K562 (cell line): Measurements from ENCODE around the gene FEM1B. TPM values are rescaled to one million over a fixed set of nuclear protein-coding genes. Genes with fewer than 3 reads are reported as not detected.

Source experiments
- ADNP ChIP-seq: fragments of 200-800 bp; sonication (Bioruptor generic); IDR thresholded peaks from 2 replicates; pipeline ENCODE4 v1.6.1; 2016; ENCODE audit warnings: missing genetic modification characterization, missing compliant biosample characterization
- GTF2E2 ChIP-seq: fragments of 200-800 bp; sonication (Bioruptor generic); IDR thresholded peaks from 2 replicates; pipeline ENCODE4 v1.6.1; 2016; ENCODE audit warnings: missing genetic modification characterization, missing compliant biosample characterization
- KLF1 ChIP-seq: fragments of 450-650 bp; IDR thresholded peaks from 2 replicates; pipeline ENCODE4 v1.6.1; 2016; ENCODE audit warnings: missing genetic modification characterization, missing compliant biosample characterization
- SIN3A ChIP-seq, 2 experiments: fragments of 150-350 bp in 1 of 2; IDR thresholded peaks; 2 replicates each; pipeline ENCODE4 v1.6.1; 2011 to 2016; ENCODE audit warnings: borderline replicate concordance in 2 of 2, low read depth in 2 of 2, low read length in 2 of 2, mild to moderate bottlenecking in 2 of 2, moderate library complexity in 2 of 2; ENCODE audit not compliant: control insufficient read depth in 1 of 2
- ZNF197 ChIP-seq: fragments of 200-800 bp; sonication (Bioruptor generic); IDR thresholded peaks from 2 replicates; pipeline ENCODE4 v1.6.1; 2016; ENCODE audit warnings: low read depth, missing genetic modification characterization, missing compliant biosample characterization
- polyA plus RNA-seq, 8 experiments: library from polyadenylated mRNA; depleted of rRNA in 4 of 8; stranded (reverse) in 5 of 8; unstranded in 3 of 8; fragments of >200 nt; fragmentation: Nextera tagmentation in 2 of 8; fragmentation: Illumina TruSeq in 1 of 8; extraction: Ambion mirVana in 2 of 8; extraction: Trizol in 1 of 8; gene quantifications; 2 replicates each; pipeline versions ENCODE4 v1.2.1 to v1.2.3, GENCODE V29; 2011 to 2014; ENCODE audit warnings: inconsistent platforms in 1 of 8, missing spikeins in 1 of 8
- total RNA-seq, 7 experiments: library from RNA; depleted of rRNA in 6 of 7; stranded (reverse); fragments of >200 nt in 6 of 7; fragmentation: Illumina TruSeq in 2 of 7; extraction: Trizol in 2 of 7; gene quantifications; 2 replicates each; pipeline versions ENCODE4 v1.2.1 to v1.2.3, GENCODE V29; 2011 to 2021; ENCODE audit warnings: low replicate concordance in 1 of 7
- TF ChIP-seq, protein P1 (sequence below): fragments of 450-650 bp; IDR thresholded peaks from 2 replicates; pipeline ENCODE4 v1.6.1; 2017; ENCODE audit warnings: antibody characterized with exemption, mild to moderate bottlenecking
- TF ChIP-seq, protein P2 (sequence below): fragments of 450-650 bp; IDR thresholded peaks from 2 replicates; pipeline ENCODE4 v1.6.1; 2016; ENCODE audit warnings: low read depth

Gene FEM1B
- total and polyA plus RNA-seq, 9 of the 15 experiments (the other 6 are each of a cell fraction or from before 2014, with no cell fraction given) = 5.9 to 61.6 (median 20.1) TPM

DNA sequence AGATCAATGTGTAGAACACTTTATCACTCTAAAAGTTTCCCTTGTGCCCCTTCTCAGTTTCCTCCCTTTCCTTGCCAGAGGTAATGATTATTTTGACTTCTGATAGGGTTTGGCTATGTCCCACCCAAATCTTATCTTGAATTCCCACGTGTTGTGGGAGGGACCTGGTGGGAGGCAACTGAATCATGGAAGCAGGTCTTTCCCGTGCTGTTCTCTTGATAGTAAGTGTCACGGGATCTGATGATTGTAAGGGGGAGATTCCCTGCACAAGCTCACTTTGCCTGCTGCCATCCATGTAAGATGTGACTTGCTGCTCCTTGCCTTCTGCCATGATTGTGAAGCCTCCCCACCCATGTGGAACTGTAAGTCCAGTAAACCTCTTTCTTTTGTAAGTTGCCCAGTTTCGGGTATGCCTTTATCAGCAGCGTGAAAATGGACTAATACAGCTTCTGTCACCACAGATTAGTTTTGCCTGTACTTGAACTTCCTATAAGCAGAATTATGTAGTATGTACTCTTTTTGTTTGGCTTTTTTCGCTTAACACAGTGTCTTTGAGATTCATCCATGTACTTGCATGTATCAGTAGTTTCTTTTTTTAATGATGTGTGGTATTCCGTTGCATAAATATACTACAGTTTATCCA lies 7.2 kb downstream of the FEM1B start (continued):
- TF ChIP-seq KLF1 (no peak), GTF2E2 (tag) (no peak), ADNP (no peak), SIN3A (IDR thresholded peaks at IDR 0.05; ENCODE audit: borderline replicate concordance in 2 of 2, control insufficient read depth in 1 of 2, low read depth in 2 of 2, low read length in 2 of 2) (no peak), ZNF197 (CRISPR knock-in tag) (no peak)
- TF ChIP-seq, protein P1, sequence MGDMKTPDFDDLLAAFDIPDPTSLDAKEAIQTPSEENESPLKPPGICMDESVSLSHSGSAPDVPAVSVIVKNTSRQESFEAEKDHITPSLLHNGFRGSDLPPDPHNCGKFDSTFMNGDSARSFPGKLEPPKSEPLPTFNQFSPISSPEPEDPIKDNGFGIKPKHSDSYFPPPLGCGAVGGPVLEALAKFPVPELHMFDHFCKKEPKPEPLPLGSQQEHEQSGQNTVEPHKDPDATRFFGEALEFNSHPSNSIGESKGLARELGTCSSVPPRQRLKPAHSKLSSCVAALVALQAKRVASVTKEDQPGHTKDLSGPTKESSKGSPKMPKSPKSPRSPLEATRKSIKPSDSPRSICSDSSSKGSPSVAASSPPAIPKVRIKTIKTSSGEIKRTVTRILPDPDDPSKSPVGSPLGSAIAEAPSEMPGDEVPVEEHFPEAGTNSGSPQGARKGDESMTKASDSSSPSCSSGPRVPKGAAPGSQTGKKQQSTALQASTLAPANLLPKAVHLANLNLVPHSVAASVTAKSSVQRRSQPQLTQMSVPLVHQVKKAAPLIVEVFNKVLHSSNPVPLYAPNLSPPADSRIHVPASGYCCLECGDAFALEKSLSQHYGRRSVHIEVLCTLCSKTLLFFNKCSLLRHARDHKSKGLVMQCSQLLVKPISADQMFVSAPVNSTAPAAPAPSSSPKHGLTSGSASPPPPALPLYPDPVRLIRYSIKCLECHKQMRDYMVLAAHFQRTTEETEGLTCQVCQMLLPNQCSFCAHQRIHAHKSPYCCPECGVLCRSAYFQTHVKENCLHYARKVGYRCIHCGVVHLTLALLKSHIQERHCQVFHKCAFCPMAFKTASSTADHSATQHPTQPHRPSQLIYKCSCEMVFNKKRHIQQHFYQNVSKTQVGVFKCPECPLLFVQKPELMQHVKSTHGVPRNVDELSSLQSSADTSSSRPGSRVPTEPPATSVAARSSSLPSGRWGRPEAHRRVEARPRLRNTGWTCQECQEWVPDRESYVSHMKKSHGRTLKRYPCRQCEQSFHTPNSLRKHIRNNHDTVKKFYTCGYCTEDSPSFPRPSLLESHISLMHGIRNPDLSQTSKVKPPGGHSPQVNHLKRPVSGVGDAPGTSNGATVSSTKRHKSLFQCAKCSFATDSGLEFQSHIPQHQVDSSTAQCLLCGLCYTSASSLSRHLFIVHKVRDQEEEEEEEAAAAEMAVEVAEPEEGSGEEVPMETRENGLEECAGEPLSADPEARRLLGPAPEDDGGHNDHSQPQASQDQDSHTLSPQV = no peak
- TF ChIP-seq, protein P2, sequence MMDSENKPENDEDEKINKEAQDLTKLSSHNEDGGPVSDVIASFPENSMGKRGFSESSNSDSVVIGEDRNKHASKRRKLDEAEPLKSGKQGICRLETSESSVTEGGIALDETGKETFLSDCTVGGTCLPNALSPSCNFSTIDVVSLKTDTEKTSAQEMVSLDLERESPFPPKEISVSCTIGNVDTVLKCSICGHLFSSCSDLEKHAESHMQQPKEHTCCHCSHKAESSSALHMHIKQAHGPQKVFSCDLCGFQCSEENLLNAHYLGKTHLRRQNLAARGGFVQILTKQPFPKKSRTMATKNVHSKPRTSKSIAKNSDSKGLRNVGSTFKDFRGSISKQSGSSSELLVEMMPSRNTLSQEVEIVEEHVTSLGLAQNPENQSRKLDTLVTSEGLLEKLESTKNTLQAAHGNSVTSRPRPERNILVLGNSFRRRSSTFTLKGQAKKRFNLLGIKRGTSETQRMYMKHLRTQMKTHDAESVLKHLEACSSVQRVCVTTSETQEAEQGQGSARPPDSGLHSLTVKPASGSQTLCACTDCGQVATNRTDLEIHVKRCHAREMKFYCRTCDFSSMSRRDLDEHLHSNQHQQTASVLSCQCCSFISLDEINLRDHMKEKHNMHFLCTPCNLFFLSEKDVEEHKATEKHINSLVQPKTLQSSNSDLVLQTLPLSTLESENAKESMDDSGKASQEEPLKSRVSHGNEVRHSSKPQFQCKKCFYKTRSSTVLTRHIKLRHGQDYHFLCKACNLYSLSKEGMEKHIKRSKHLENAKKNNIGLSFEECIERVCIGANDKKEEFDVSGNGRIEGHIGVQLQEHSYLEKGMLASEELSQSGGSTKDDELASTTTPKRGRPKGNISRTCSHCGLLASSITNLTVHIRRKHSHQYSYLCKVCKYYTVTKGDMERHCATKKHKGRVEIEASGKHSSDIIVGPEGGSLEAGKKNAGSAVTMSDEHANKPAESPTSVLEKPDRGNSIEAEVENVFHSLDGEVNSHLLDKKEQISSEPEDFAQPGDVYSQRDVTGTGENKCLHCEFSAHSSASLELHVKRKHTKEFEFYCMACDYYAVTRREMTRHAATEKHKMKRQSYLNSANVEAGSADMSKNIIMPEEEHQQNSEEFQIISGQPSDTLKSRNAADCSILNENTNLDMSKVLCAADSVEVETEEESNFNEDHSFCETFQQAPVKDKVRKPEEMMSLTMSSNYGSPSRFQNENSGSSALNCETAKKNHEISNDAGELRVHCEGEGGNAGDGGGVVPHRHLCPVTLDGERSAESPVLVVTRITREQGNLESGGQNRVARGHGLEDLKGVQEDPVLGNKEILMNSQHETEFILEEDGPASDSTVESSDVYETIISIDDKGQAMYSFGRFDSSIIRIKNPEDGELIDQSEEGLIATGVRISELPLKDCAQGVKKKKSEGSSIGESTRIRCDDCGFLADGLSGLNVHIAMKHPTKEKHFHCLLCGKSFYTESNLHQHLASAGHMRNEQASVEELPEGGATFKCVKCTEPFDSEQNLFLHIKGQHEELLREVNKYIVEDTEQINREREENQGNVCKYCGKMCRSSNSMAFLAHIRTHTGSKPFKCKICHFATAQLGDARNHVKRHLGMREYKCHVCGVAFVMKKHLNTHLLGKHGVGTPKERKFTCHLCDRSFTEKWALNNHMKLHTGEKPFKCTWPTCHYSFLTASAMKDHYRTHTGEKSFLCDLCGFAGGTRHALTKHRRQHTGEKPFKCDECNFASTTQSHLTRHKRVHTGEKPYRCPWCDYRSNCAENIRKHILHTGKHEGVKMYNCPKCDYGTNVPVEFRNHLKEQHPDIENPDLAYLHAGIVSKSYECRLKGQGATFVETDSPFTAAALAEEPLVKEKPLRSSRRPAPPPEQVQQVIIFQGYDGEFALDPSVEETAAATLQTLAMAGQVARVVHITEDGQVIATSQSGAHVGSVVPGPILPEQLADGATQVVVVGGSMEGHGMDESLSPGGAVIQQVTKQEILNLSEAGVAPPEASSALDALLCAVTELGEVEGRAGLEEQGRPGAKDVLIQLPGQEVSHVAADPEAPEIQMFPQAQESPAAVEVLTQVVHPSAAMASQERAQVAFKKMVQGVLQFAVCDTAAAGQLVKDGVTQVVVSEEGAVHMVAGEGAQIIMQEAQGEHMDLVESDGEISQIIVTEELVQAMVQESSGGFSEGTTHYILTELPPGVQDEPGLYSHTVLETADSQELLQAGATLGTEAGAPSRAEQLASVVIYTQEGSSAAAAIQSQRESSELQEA = no peak
